Measurements from ENCODE around the gene KNTC1. TPM values are rescaled to one million over a fixed set of nuclear protein-coding genes. Genes with fewer than 3 reads are reported as not detected.

The KNTC1 gene
- total RNA-seq, 2 donors from 2014 or later: 10.8 to 28.6 TPM

DNA sequence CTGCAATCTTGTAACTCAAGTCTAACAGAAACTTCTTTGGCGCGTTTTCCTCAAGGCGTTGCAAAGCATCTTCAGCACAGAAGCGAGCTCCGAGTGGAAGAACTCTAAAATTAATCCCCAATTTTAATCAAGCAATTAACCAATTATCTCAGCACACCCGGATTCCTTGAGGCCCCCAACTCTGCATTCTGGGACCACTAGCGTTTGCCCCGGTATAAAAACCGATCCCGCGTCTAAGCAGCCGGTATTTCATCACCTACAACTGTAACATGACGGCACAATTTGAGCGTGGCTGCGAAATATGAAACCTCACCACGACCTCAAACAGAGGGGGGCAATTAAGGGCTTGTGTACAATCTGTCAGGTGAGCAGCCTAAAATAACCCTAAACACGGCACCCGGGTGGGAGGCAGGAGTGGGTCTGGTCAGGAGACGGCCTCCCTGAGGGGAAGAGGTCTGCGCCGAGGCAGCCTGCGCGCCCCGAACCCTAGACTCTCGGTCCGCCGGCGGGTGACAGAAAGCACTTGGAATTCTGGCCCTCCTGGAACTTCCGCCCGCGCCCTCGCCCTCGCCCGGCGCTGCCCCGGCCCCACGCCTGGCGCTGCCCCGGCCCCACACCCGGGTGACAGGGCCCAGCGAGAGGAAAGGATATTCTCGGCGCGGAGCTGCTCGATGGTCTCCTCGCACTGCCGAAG lies 26.9 kb upstream of the KNTC1 start:
- H3K4me1 ChIP-seq (replicated peaks): no peaks in the 10 kb centered on the region
- intact Hi-C loops (cut with DNase I): loop anchor here (2.0 kb wide), 1 partner anchor 27 kb away; the partner anchor contains the start of genes KNTC1 and RSRC2

GRCh38 chr12:122500685-122501488 lies 26.2 kb upstream of the KNTC1 start, which contains the start of gene ZCCHC8:
TSS of gene ZCCHC8 (minus strand) at chr12:122500932. CDS start at chr12:122500840, 92 bp downstream.
- intact Hi-C loops (cut with DNase I): loop anchor here (2.0 kb wide), 1 partner anchor 26 kb away; the partner anchor contains the start of genes KNTC1 and RSRC2
- peak; percentile 99 for TF ChIP-seq POLR2A (IDR thresholded peaks at IDR 0.05)
- TF ChIP-seq, protein P1, sequence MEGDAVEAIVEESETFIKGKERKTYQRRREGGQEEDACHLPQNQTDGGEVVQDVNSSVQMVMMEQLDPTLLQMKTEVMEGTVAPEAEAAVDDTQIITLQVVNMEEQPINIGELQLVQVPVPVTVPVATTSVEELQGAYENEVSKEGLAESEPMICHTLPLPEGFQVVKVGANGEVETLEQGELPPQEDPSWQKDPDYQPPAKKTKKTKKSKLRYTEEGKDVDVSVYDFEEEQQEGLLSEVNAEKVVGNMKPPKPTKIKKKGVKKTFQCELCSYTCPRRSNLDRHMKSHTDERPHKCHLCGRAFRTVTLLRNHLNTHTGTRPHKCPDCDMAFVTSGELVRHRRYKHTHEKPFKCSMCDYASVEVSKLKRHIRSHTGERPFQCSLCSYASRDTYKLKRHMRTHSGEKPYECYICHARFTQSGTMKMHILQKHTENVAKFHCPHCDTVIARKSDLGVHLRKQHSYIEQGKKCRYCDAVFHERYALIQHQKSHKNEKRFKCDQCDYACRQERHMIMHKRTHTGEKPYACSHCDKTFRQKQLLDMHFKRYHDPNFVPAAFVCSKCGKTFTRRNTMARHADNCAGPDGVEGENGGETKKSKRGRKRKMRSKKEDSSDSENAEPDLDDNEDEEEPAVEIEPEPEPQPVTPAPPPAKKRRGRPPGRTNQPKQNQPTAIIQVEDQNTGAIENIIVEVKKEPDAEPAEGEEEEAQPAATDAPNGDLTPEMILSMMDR (IDR thresholded peaks at IDR 0.05): peak in 2 of 4 experiments; percentile 58 to 79
- TF ChIP-seq POLR2AphosphoS5 (IDR thresholded peaks at IDR 0.05): peak; percentile 99
- DNase-seq (ENCODE audit: low spot score): peak; percentile 98
- no peaks in the 10 kb centered on the region for H3K9me3 ChIP-seq
- H3K27me3 ChIP-seq (replicated peaks; ENCODE audit: insufficient read depth): no peaks in the 10 kb centered on the region
- no peaks in the 10 kb centered on the region for H3K4me1 ChIP-seq (replicated peaks)
- peak within 1 kb of the TSS; percentile 98 to 99 for H3K27ac ChIP-seq
- peak within 1 kb of the TSS; percentile 79 to 80 for H3K4me3 ChIP-seq
- H3K36me3 ChIP-seq: peaks cover 0 to 6% of the 10 kb centered on the region in 2 donors
- WGBS: 4% methylated on average over 52 of the region's 52 CpGs

More for the DNA sequence above, 26.9 kb upstream of the KNTC1 start:
- WGBS: 0% methylated on average over 35 of the region's 47 CpGs
- H3K9me3 ChIP-seq: no peaks in the 10 kb centered on the region
- H3K27ac ChIP-seq: peak overlapping the region; percentile 98 to 99
- no peaks in the 10 kb centered on the region for H3K27me3 ChIP-seq (replicated peaks; ENCODE audit: insufficient read depth)
- peaks cover 0 to 5% of the 10 kb centered on the region in 2 donors for H3K36me3 ChIP-seq
- peak overlapping the region; percentile 79 to 80 for H3K4me3 ChIP-seq
- DNase-seq (ENCODE audit: low spot score): peak; percentile 54
- TF ChIP-seq, protein P1 (IDR thresholded peaks at IDR 0.05): peak in 1 of 4 experiments; percentile 4
- no peak for TF ChIP-seq POLR2AphosphoS5 (IDR thresholded peaks at IDR 0.05)

GRCh38 chr12:122501489-122501989 lies 25.5 kb upstream of the KNTC1 start:
- intact Hi-C loops (cut with DNase I): loop anchor here (2.0 kb wide), 1 partner anchor 25 kb away; the partner anchor contains the start of genes KNTC1 and RSRC2
- Histone ChIP-seq H3K27ac (peak overlapping the region; percentile 98 to 99), H3K9me3 (no peaks in the 10 kb centered on the region), H3K4me3 (peak overlapping the region in 1 of 2 donors; percentile 79), H3K27me3 (replicated peaks; ENCODE audit: insufficient read depth) (no peaks in the 10 kb centered on the region), H3K36me3 (peaks cover 0 to 10% of the 10 kb centered on the region in 2 donors), H3K4me1 (replicated peaks) (no peaks in the 10 kb centered on the region)
- WGBS: 88% methylated on average over 9 of the region's 9 CpGs
- DNase-seq (ENCODE audit: low spot score): no peak
- TF ChIP-seq, protein P1 (IDR thresholded peaks at IDR 0.05): no peak
- TF ChIP-seq POLR2AphosphoS5 (IDR thresholded peaks at IDR 0.05) (no peak), POLR2A (IDR thresholded peaks at IDR 0.05) (no peak)

- no peak for DNase-seq (ENCODE audit: low spot score)
- H3K4me3 ChIP-seq: no peak overlapping the region
- TF ChIP-seq POLR2AphosphoS5 (IDR thresholded peaks at IDR 0.05): no peak
- no peaks in the 10 kb centered on the region for H3K27me3 ChIP-seq (replicated peaks; ENCODE audit: insufficient read depth)
- no peak overlapping the region for H3K27ac ChIP-seq
- no peaks in the 10 kb centered on the region for H3K9me3 ChIP-seq
- WGBS: 75% methylated on average over 3 of the region's 3 CpGs
- H3K4me1 ChIP-seq (replicated peaks): no peaks in the 10 kb centered on the region
- intact Hi-C loops (cut with DNase I): no loop called here
- H3K36me3 ChIP-seq: peaks cover 9 to 18% of the 10 kb centered on the region in 2 donors
These were observed 23.8 kb upstream of the KNTC1 start for GRCh38 chr12:122503147-122503751.
